HEK293 (cell line): ENCODE data around the gene TSPEAR.

Experiments used
- CTCF ChIA-PET: fragments of 350-600 bp; formaldehyde crosslinking; extraction: SDS; loops from one replicate; lab custom pipeline; 2021; ENCODE audit warnings: antibody characterized with exemption; lab: Yijun Ruan, JAX
- POLR2A ChIA-PET: fragments of 300-600 bp; formaldehyde crosslinking; extraction: SDS; loops from one replicate; lab custom pipeline; 2020; ENCODE audit warnings: antibody characterized with exemption, inconsistent platforms; lab: Yijun Ruan, JAX
- H3K27ac ChIP-seq: fragments of 200-500 bp; sonication (Bioruptor generic); 2 replicates; pipeline ENCODE4 v1.5.1; 2014; ENCODE audit warnings: low read depth, low read length, control low read depth, inconsistent platforms; ENCODE audit errors: extremely low read depth
- H3K36me3 ChIP-seq, 2 experiments: fragments of 200-500 bp in 1 of 2; sonication (Bioruptor generic) in 1 of 2; 1 replicate in 1 of 2; 2 replicates in 1 of 2; pipeline ENCODE4 v1.5.1; 2014 to 2017; ENCODE audit warnings: inconsistent platforms in 2 of 2, low read length in 2 of 2; ENCODE audit not compliant: control insufficient read depth in 2 of 2, insufficient read depth in 1 of 2
- H3K4me1 ChIP-seq: fragments of 200-500 bp; sonication (Bioruptor generic); 2 replicates; pipeline ENCODE4 v1.5.1; 2014; ENCODE audit warnings: mild to moderate bottlenecking, low read length, inconsistent platforms; ENCODE audit not compliant: control insufficient read depth, insufficient read depth
- H3K4me3 ChIP-seq: 2 replicates; pipeline ENCODE4 v1.5.1; 2011; ENCODE audit warnings: low read depth, mild to moderate bottlenecking, control low read depth, low read length, moderate library complexity
- H3K9me3 ChIP-seq: fragments of 200-500 bp; sonication (Bioruptor generic); 2 replicates; pipeline ENCODE4 v1.5.1; 2014; ENCODE audit warnings: low read depth, low read length, inconsistent platforms; ENCODE audit not compliant: control insufficient read depth, insufficient read depth
- EGR2 ChIP-seq: fragments of 450-650 bp; formaldehyde crosslinking; IDR thresholded peaks from 2 replicates; pipeline ENCODE4 v1.5.1; 2016; ENCODE audit warnings: low read depth, missing biosample characterization, missing genetic modification characterization
- MZF1 ChIP-seq: fragments of 450-650 bp; formaldehyde crosslinking; IDR thresholded peaks from 2 replicates; pipeline ENCODE4 v1.5.1; 2017; ENCODE audit warnings: missing biosample characterization, missing genetic modification characterization, borderline replicate concordance
- SALL2 ChIP-seq: fragments of 450-650 bp; formaldehyde crosslinking; IDR thresholded peaks from 2 replicates; pipeline ENCODE4 v1.5.0; 2017; ENCODE audit warnings: missing biosample characterization, mild to moderate bottlenecking, missing genetic modification characterization, borderline replicate concordance
- SP3 ChIP-seq: fragments of 450-650 bp; formaldehyde crosslinking; IDR thresholded peaks from 2 replicates; pipeline ENCODE4 v1.5.1; 2016; ENCODE audit warnings: missing biosample characterization, missing genetic modification characterization
- TSHZ1 ChIP-seq: fragments of 450-650 bp; formaldehyde crosslinking; IDR thresholded peaks from 2 replicates; pipeline ENCODE4 v1.5.1; 2016; ENCODE audit warnings: missing biosample characterization, missing genetic modification characterization, borderline replicate concordance
- ZFHX2 ChIP-seq: fragments of 450-650 bp; formaldehyde crosslinking; conservative IDR thresholded peaks from 2 replicates; pipeline ENCODE4 v1.5.1; 2016; ENCODE audit warnings: missing biosample characterization, missing genetic modification characterization
- ZNF19 ChIP-seq: fragments of 450-650 bp; formaldehyde crosslinking; IDR thresholded peaks from 2 replicates; pipeline ENCODE4; 2016; ENCODE audit warnings: missing biosample characterization, missing genetic modification characterization, low read depth
- ZNF311 ChIP-seq: fragments of 450-650 bp; formaldehyde crosslinking; IDR thresholded peaks from 2 replicates; pipeline ENCODE4 v1.5.1; 2017; ENCODE audit warnings: missing biosample characterization, missing genetic modification characterization, borderline replicate concordance
- ZNF404 ChIP-seq: fragments of 450-650 bp; formaldehyde crosslinking; IDR thresholded peaks from 2 replicates; pipeline ENCODE4 v1.5.1; 2017; ENCODE audit warnings: missing biosample characterization, missing genetic modification characterization
- ZNF501 ChIP-seq: fragments of 450-650 bp; formaldehyde crosslinking; IDR thresholded peaks from 2 replicates; pipeline ENCODE4 v1.5.1; 2016; ENCODE audit warnings: missing biosample characterization, missing genetic modification characterization
- ZNF549 ChIP-seq: fragments of 450-650 bp; IDR thresholded peaks from 2 replicates; pipeline ENCODE4 v1.5.1; 2018; ENCODE audit warnings: missing biosample characterization, missing genetic modification characterization, mild to moderate bottlenecking, inconsistent platforms, moderate library complexity
- ZNF645 ChIP-seq: fragments of 450-650 bp; formaldehyde crosslinking; IDR thresholded peaks from 2 replicates; pipeline ENCODE4; 2016; ENCODE audit warnings: missing biosample characterization, missing genetic modification characterization
- ZNF658 ChIP-seq: fragments of 450-650 bp; formaldehyde crosslinking; IDR thresholded peaks from 2 replicates; pipeline ENCODE4; 2016; ENCODE audit warnings: missing biosample characterization, missing genetic modification characterization
- ZNF707 ChIP-seq: fragments of 450-650 bp; formaldehyde crosslinking; IDR thresholded peaks from 2 replicates; pipeline ENCODE4 v1.5.1; 2016; ENCODE audit warnings: missing biosample characterization, missing genetic modification characterization
- TF ChIP-seq, protein P1 (sequence below): fragments of 450-650 bp; formaldehyde crosslinking; conservative IDR thresholded peaks from 2 replicates; pipeline ENCODE4 v1.5.1; 2016; ENCODE audit warnings: low read depth, missing biosample characterization, missing genetic modification characterization

TSPEAR gene

GRCh38 chr21:44531606-44532564, 179.5 kb downstream of the TSPEAR start:
- H3K9me3 ChIP-seq: no peaks in the 10 kb centered on the region
- POLR2A ChIA-PET: no interaction called here
- H3K27ac ChIP-seq: no peak overlapping the region
- H3K4me3 ChIP-seq: no peak overlapping the region
- H3K36me3 ChIP-seq: no peaks in the 10 kb centered on the region
- no peak for TF ChIP-seq MZF1 (tag by site-specific recombination)
- no peak for TF ChIP-seq SP3 (tag by site-specific recombination)
- no peak for TF ChIP-seq ZNF501 (tag by site-specific recombination)
- TF ChIP-seq TSHZ1 (tag by site-specific recombination): no peak
- no peak for TF ChIP-seq SALL2 (tag by site-specific recombination)
- TF ChIP-seq, protein P1, sequence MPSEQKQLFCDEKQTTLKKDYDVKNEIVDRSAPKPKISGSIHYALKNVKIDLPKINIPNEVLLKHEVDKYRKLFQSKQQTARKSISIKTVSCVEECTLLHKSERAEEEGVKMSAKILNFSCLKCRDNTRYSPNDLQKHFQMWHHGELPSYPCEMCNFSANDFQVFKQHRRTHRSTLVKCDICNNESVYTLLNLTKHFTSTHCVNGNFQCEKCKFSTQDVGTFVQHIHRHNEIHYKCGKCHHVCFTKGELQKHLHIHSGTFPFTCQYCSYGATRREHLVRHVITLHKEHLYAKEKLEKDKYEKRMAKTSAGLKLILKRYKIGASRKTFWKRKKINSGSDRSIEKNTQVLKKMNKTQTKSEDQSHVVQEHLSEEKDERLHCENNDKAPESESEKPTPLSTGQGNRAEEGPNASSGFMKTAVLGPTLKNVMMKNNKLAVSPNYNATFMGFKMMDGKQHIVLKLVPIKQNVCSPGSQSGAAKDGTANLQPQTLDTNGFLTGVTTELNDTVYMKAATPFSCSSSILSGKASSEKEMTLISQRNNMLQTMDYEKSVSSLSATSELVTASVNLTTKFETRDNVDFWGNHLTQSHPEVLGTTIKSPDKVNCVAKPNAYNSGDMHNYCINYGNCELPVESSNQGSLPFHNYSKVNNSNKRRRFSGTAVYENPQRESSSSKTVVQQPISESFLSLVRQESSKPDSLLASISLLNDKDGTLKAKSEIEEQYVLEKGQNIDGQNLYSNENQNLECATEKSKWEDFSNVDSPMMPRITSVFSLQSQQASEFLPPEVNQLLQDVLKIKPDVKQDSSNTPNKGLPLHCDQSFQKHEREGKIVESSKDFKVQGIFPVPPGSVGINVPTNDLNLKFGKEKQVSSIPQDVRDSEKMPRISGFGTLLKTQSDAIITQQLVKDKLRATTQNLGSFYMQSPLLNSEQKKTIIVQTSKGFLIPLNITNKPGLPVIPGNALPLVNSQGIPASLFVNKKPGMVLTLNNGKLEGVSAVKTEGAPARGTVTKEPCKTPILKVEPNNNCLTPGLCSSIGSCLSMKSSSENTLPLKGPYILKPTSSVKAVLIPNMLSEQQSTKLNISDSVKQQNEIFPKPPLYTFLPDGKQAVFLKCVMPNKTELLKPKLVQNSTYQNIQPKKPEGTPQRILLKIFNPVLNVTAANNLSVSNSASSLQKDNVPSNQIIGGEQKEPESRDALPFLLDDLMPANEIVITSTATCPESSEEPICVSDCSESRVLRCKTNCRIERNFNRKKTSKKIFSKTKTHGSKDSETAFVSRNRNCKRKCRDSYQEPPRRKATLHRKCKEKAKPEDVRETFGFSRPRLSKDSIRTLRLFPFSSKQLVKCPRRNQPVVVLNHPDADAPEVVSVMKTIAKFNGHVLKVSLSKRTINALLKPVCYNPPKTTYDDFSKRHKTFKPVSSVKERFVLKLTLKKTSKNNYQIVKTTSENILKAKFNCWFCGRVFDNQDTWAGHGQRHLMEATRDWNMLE (tag by site-specific recombination): no peak
- peak; percentile 52 for TF ChIP-seq EGR2 (tag by site-specific recombination)
- TF ChIP-seq ZNF19 (tag by site-specific recombination): no peak
- no peak for TF ChIP-seq ZNF658 (tag by site-specific recombination)
- TF ChIP-seq ZNF707 (tag by site-specific recombination): no peak
- TF ChIP-seq ZNF645 (tag by site-specific recombination): no peak
- no peak for TF ChIP-seq ZNF549
- no peak for TF ChIP-seq ZNF404 (tag by site-specific recombination)
- no peak for TF ChIP-seq ZNF311 (tag by site-specific recombination)
- TF ChIP-seq ZFHX2 (tag by site-specific recombination): peak; percentile 54
- H3K4me1 ChIP-seq: no peaks in the 10 kb centered on the region
- CTCF ChIA-PET: no interaction called here
